ENCODE data around the gene ZNF710. TPM values are rescaled to one million over a fixed set of nuclear protein-coding genes. Genes with fewer than 3 reads are reported as not detected.
"Not testable (repeated sequence)": the region's sequence is repeated elsewhere in the genome, so short reads cannot be mapped to it uniquely, and the experiment has no call there.

The ZNF710 gene
- total RNA-seq, 1 experiment from 2014 or later, result 6.3 TPM

DNA sequence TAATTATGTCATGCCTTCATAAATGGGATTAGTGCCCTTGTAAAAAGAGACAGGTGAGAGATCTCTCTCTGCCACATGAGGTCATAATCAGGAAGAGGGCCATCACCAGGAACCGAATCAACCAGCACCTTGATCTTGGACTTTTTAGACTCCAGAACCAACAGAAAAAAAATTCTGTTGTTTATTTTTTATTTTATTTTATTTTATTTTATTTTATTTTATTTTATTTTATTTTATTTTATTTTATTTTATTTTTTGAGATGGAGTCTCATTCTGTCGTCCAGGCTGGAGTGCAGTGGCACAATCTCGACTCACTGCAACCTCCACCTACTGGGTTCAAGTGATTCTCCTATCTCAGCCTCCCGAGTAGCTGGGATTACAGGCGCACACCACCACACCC lies 106.9 kb downstream of the ZNF710 start:
- not testable (repeated sequence) for H3K27ac ChIP-seq; H3K4me1 ChIP-seq; H3K4me3 ChIP-seq; H3K9me3 ChIP-seq (replicated peaks); H3K36me3 ChIP-seq; DNase-seq; H3K27me3 ChIP-seq

DNA sequence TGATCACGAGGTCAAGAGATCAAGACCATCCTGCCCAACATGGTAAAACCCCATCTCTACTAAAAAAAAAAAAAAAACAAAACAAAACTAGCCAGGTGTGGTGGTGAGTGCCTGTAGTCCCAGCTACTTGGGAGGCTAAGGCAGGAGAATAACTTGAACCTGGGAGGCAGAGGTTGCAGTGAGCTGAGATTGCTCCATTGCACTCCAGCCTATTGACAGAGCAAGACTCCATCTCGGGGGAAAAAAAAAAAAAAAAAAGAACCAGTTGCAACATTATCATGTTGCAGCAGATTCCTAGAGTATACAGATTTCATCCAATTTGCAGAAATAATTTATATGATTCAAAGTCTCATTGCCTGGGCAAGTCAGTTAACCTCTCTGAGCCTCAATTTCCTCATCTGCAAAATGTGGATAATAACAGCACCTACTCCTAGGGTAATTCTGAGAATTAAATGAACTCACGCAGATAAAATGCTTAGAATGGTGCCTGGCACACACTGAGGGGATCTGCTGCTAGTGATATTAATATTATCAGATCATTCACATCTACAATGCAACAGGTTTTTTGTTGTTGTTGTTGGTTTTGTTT lies 108.1 kb downstream of the ZNF710 start:
- not testable (repeated sequence) for DNase-seq; H3K9me3 ChIP-seq (replicated peaks); H3K36me3 ChIP-seq

DNA sequence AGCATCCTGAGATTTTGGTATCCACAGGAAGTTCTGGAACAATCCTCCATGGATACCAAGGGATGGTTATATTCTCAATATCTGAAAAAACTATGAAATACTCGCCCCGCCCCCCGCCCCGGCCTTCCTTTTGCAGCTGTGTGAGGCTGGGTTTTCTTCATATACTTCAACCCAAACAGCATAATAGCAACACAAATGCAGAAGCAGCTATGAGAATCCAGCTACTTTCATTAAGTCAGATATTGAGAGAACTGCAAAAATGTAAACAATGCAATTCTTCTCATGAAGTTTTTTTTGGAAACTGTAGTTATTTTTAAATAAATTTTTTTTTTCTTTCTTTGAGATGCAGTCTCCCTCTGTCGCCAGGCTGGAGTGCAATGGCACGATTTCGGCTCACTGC lies 112.0 kb downstream of the ZNF710 start:
- Histone ChIP-seq H3K27me3 (no peaks in the 10 kb centered on the region), H3K36me3 (no peaks in the 10 kb centered on the region), H3K4me1 (no peaks in the 10 kb centered on the region), H3K4me3 (no peak overlapping the region), H3K9me3 (replicated peaks) (0 out of 2 replicates have a peak, but pooled peaks cover 2% of the 10 kb centered on the region), H3K27ac (no peak overlapping the region)
- DNase-seq, result no peak

More for the DNA sequence above, 108.1 kb downstream of the ZNF710 start:
- H3K4me1 ChIP-seq, H3K4me3 ChIP-seq, H3K27me3 ChIP-seq, H3K27ac ChIP-seq: not testable (repeated sequence)

GRCh38 chr15:90114451-90114901 lies 113.4 kb downstream of the ZNF710 start:
- Histone ChIP-seq H3K27ac (no peak overlapping the region), H3K4me3 (no peak overlapping the region), H3K4me1 (no peaks in the 10 kb centered on the region), H3K9me3 (replicated peaks) (0 out of 2 replicates have a peak, but pooled peaks cover 2% of the 10 kb centered on the region), H3K36me3 (no peaks in the 10 kb centered on the region), H3K27me3 (no peaks in the 10 kb centered on the region)
- no peak for DNase-seq

DNA sequence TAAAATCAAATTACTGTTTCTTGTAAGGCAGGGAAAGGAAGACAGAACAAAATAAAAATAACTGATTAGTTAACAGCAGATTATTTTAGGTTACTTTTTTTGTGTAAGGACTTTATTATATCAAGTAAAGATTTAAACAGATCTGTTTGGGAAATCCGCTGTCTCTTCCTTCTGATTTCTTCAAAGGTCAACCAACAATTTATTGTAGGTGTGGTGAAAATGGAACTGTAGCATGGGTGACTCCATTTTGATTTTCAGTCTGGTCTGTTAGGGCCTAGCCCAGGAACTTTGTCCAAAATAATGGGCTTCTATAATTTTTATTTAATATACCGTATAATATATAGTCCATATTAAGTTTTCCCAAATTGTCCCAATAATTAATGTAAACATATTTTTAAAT lies 114.7 kb downstream of the ZNF710 start:
- DNase-seq, result no peak
- Histone ChIP-seq H3K27ac (no peak overlapping the region), H3K9me3 (replicated peaks) (0 out of 2 replicates have a peak, but pooled peaks cover 2% of the 10 kb centered on the region), H3K27me3 (peaks cover 3% of the 10 kb centered on the region; the same call in 1 of the 2 replicates), H3K36me3 (no peaks in the 10 kb centered on the region), H3K4me3 (no peak overlapping the region), H3K4me1 (no peaks in the 10 kb centered on the region)

DNA sequence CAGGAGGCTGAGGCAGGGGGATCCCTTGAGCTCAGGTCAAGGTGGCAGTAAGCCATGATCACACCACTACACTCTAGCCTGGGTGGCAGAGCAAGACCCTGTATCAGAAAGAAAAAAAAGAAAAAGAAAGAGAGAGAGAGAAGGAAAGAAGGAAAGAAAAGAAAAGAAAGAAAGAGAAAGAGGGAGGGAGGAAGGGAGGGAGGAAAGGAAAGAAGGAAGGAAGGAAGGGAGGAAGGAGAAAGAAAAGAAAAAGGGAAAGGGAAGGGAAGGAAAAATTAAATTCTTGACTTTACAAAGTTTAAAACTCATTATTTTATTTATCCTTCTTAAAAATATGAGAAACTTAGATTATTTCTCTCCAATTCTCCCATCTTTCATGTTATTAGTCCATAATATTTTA lies 118.2 kb downstream of the ZNF710 start:
- Histone ChIP-seq H3K27me3 (peaks cover 6% of the 10 kb centered on the region; the same call in 1 of the 2 replicates), H3K4me3 (no peak overlapping the region), H3K4me1 (no peaks in the 10 kb centered on the region), H3K27ac (no peak overlapping the region), H3K36me3 (no peaks in the 10 kb centered on the region), H3K9me3 (replicated peaks) (0 out of 2 replicates have a peak, but pooled peaks cover 2% of the 10 kb centered on the region)
- no peak for DNase-seq

- Histone ChIP-seq H3K4me1 (no peaks in the 10 kb centered on the region), H3K36me3 (no peaks in the 10 kb centered on the region), H3K9me3 (replicated peaks) (no peaks in the 10 kb centered on the region), H3K4me3 (no peak overlapping the region), H3K27ac (no peak overlapping the region), H3K27me3 (peaks cover 6% of the 10 kb centered on the region; the same call in 1 of the 2 replicates)
- no peak for DNase-seq
Observed at GRCh38 chr15:90121086-90121485, 120.0 kb downstream of the ZNF710 start.

GRCh38 chr15:90124507-90124906 lies 123.4 kb downstream of the ZNF710 start:
- Histone ChIP-seq H3K4me3 (no peak overlapping the region), H3K27ac (no peak overlapping the region)

DNA sequence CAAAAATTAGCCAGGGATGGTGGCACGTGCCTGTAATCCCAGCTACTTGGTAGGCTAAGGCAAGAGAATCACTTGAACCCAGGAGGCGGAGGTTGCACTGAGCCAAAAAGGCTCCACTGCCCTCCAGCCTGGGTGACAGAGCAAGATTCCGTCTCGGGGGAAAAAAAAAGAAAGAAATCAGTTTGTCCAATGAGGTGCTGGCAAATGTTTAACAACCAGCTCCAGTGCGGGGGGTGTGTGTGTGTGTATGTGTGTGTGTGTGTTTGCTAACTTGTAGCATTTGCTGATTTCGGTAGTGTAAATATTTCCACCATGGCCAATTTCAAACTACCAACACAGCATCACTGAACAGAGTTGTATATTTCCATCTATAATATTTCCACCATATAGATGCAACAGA lies 124.9 kb downstream of the ZNF710 start:
- peaks cover 4% of the 10 kb centered on the region; the same call in 1 of the 2 replicates for H3K27me3 ChIP-seq
- no peak overlapping the region for H3K27ac ChIP-seq
- no peaks in the 10 kb centered on the region for H3K36me3 ChIP-seq
- no peaks in the 10 kb centered on the region for H3K4me1 ChIP-seq
- H3K9me3 ChIP-seq (replicated peaks), result no peaks in the 10 kb centered on the region
- no peak overlapping the region for H3K4me3 ChIP-seq
- DNase-seq, result no peak

More at GRCh38 chr15:90124507-90124906, 123.4 kb downstream of the ZNF710 start:
- peaks cover 9% of the 10 kb centered on the region; the same call in 1 of the 2 replicates for H3K27me3 ChIP-seq
- DNase-seq, result no peak
- H3K9me3 ChIP-seq (replicated peaks), result no peaks in the 10 kb centered on the region
- no peaks in the 10 kb centered on the region for H3K4me1 ChIP-seq
- no peaks in the 10 kb centered on the region for H3K36me3 ChIP-seq

DNA sequence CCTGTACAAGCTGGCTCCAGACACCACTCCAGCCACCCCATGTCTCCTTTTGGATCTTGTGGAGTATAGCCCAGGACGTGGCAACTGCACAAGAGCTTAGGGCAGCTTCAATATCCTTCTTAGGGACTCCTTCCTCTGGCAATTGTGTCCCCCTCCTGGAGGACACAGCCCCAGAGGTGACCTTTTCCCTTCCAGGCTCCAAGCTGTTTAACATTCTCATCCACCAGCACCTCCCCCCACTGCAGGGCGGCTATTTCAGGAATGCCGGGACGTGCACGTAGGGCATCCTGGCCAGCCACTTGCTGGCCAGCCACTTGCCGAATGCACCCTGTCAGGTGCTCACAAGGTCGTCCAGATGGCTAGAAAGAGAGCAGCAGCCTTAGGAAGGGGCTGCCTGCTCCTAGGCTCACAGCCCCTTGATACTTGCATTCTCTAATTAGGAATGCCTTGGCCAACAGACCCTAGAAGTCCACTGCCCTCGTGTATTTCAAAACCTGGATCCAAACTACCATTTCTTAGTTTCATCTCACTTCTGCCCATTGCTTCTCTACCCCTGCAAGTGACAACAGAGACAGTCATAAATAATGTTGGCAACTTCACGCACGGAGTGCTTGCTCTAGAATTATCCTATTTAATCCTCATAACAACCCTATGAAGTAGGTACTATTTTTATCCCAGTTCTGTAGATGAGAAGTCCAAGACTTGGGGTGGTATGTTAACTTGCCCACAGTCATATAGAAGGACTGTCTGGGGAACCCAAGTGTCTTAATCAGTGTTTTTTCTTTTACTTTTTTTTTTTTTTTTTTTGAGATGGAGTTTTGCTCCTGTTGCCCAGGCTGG lies 125.7 kb downstream of the ZNF710 start:
- Histone ChIP-seq H3K36me3 (no peaks in the 10 kb centered on the region), H3K27ac (no peak overlapping the region), H3K9me3 (replicated peaks) (no peaks in the 10 kb centered on the region), H3K4me3 (no peak overlapping the region), H3K27me3 (peaks cover 4% of the 10 kb centered on the region; the same call in 1 of the 2 replicates), H3K4me1 (no peaks in the 10 kb centered on the region)
- no peak for DNase-seq

- Histone ChIP-seq H3K36me3 (no peaks in the 10 kb centered on the region), H3K27me3 (peaks cover 4% of the 10 kb centered on the region; the same call in 1 of the 2 replicates), H3K4me3 (no peak overlapping the region), H3K4me1 (no peaks in the 10 kb centered on the region), H3K9me3 (replicated peaks) (no peaks in the 10 kb centered on the region), H3K27ac (no peak overlapping the region)
- no peak for DNase-seq
Observed at GRCh38 chr15:90130291-90130690, 129.2 kb downstream of the ZNF710 start.

Other genes starting within 250 kb of the ZNF710 start
- not detected in 2 replicates for gene MESP2, start 225.0 kb upstream of the ZNF710 start, total RNA-seq (2014; rRNA removed; shearing (Covaris generic))
- gene ANPEP, start 186.5 kb upstream of the ZNF710 start, total RNA-seq (2014; rRNA removed; shearing (Covaris generic)), result 0.28 and 0.77 TPM in 2 replicates
- 46.1 and 53.4 TPM in 2 replicates for gene AP3S2, start 107.3 kb upstream of the ZNF710 start, total RNA-seq (2014; rRNA removed; shearing (Covaris generic))
- gene ARPIN, start 88.4 kb upstream of the ZNF710 start, total RNA-seq (2014; rRNA removed; shearing (Covaris generic)), result 2.4 and 2.8 TPM in 2 replicates
- gene IDH2, start 101.1 kb downstream of the ZNF710 start, total RNA-seq (2014; rRNA removed; shearing (Covaris generic)), result 96.9 and 102 TPM in 2 replicates
- gene SEMA4B, start 200.0 kb downstream of the ZNF710 start, total RNA-seq (2014; rRNA removed; shearing (Covaris generic)), result 2.1 and 2.2 TPM in 2 replicates
- 12.7 and 15.6 TPM in 2 replicates for gene CIB1, start 232.6 kb downstream of the ZNF710 start, total RNA-seq (2014; rRNA removed; shearing (Covaris generic))
- gene GDPGP1, start 232.9 kb downstream of the ZNF710 start, total RNA-seq (2014; rRNA removed; shearing (Covaris generic)), result 1.8 and 2.7 TPM in 2 replicates
- not detected in 2 replicates for gene TTLL13, start 248.2 kb downstream of the ZNF710 start, total RNA-seq (2014; rRNA removed; shearing (Covaris generic))

Data from SJCRH30 (cell line).